Astrocyte (in vitro differentiated cells and primary cell): ENCODE measurements around the gene SPOCK1. TPM values are rescaled to one million over a fixed set of nuclear protein-coding genes. Genes with fewer than 3 reads are reported as not detected.
A peak's percentile ranks its signal among the peaks of the same experiment; 100 is the strongest.

Experiments used
- DNase-seq: peaks from one replicate; pipeline ENCODE4 v3.0.0-alpha.2; 2010; ENCODE audit warnings: low read depth
- FAIRE-seq: peaks from 2 replicates; lab custom pipeline; 2011; peaks lifted over from hg19 to GRCh38; lab: Jason Lieb, UNC
- H2AFZ ChIP-seq: 2 replicates; pipeline ENCODE4 v1.6.0; 2012; ENCODE audit warnings: low read depth, low read length, inconsistent platforms
- H3K27ac ChIP-seq: 2 replicates; pipeline ENCODE4 v1.5.1; 2011; ENCODE audit warnings: low read depth, low read length, inconsistent platforms
- H3K27me3 ChIP-seq: 2 replicates; pipeline ENCODE4 v1.6.0; 2011; ENCODE audit warnings: low read length, inconsistent platforms; ENCODE audit not compliant: insufficient read depth
- H3K36me3 ChIP-seq: 2 replicates; pipeline ENCODE4 v1.5.1; 2011; ENCODE audit warnings: low read length, inconsistent platforms; ENCODE audit not compliant: insufficient read depth
- H3K4me1 ChIP-seq: 2 replicates; pipeline ENCODE4 v1.5.1; 2011; ENCODE audit warnings: low read length, inconsistent platforms; ENCODE audit not compliant: insufficient read depth
- H3K4me2 ChIP-seq: 2 replicates; pipeline ENCODE4 v1.6.0; 2012; ENCODE audit warnings: low read length, inconsistent platforms
- H3K4me3 ChIP-seq: 2 replicates; pipeline ENCODE4 v1.5.1; 2011; ENCODE audit warnings: low read depth, mild to moderate bottlenecking, low read length, inconsistent platforms; ENCODE audit not compliant: insufficient read depth
- H3K79me2 ChIP-seq: 2 replicates; pipeline ENCODE4 v1.6.0; 2012; ENCODE audit warnings: mild to moderate bottlenecking, low read length, inconsistent platforms; ENCODE audit not compliant: insufficient read depth
- H3K9ac ChIP-seq: 2 replicates; pipeline ENCODE4 v1.6.0; 2012; ENCODE audit warnings: mild to moderate bottlenecking, low read length, inconsistent platforms
- H3K9me3 ChIP-seq: 2 replicates; pipeline ENCODE4 v1.5.1; 2012; ENCODE audit warnings: low read depth, mild to moderate bottlenecking, low read length, inconsistent platforms; ENCODE audit not compliant: insufficient read depth
- H4K20me1 ChIP-seq: 2 replicates; pipeline ENCODE4 v1.6.0; 2012; ENCODE audit warnings: low read length, inconsistent platforms; ENCODE audit not compliant: insufficient read depth
- H3K27ac Mint-ChIP-seq: one replicate; pipeline ENCODE4 v1.8.0; 2021; ENCODE audit warnings: mild to moderate bottlenecking, mixed read lengths; ENCODE audit not compliant: unreplicated experiment
- H3K27me3 Mint-ChIP-seq: one replicate; pipeline ENCODE4 v1.8.0; 2021; ENCODE audit warnings: low read depth, mixed read lengths; ENCODE audit not compliant: unreplicated experiment
- H3K36me3 Mint-ChIP-seq: one replicate; pipeline ENCODE4 v1.8.0; 2021; ENCODE audit warnings: low read depth, mixed read lengths; ENCODE audit not compliant: unreplicated experiment
- H3K4me1 Mint-ChIP-seq: one replicate; pipeline ENCODE4 v1.8.0; 2021; ENCODE audit warnings: low read depth, mixed read lengths; ENCODE audit not compliant: unreplicated experiment
- H3K4me3 Mint-ChIP-seq: one replicate; pipeline ENCODE4 v1.8.0; 2021; ENCODE audit warnings: mild to moderate bottlenecking, moderate library complexity, mixed read lengths; ENCODE audit not compliant: unreplicated experiment
- H3K9me3 Mint-ChIP-seq: one replicate; pipeline ENCODE4 v1.8.0; 2021; ENCODE audit warnings: mild to moderate bottlenecking, mixed read lengths; ENCODE audit not compliant: unreplicated experiment
- CTCF ChIP-seq: IDR thresholded peaks from 2 replicates; pipeline ENCODE4 v1.5.1; 2011; ENCODE audit warnings: low read depth, mild to moderate bottlenecking, inconsistent platforms, low read length, moderate library complexity; ENCODE audit not compliant: insufficient read depth
- EZH2 ChIP-seq: IDR thresholded peaks from 2 replicates; pipeline ENCODE4 v1.6.1; 2012; ENCODE audit warnings: mild to moderate bottlenecking, low read length, inconsistent platforms; ENCODE audit not compliant: insufficient read depth
- total RNA-seq: library from RNA; stranded (reverse); gene quantifications from 2 replicates; pipeline ENCODE4 v1.2.1, GENCODE V29; 2021

The SPOCK1 gene
- total RNA-seq, 1 donor from 2014 or later, result 53.5 TPM

- FAIRE-seq, result no peak
- TF ChIP-seq CTCF (no peak), EZH2 (no peak)
These were observed 416.2 kb downstream of the SPOCK1 start for GRCh38 chr5:137082951-137083350.

GRCh38 chr5:137078171-137078665 is 420.9 kb downstream of the SPOCK1 start:
- Histone ChIP-seq H4K20me1 (peaks cover 22% of the 10 kb centered on the region), H2AFZ (no peak overlapping the region), H3K79me2 (no peaks in the 10 kb centered on the region), H3K4me3 (no peak overlapping the region), H3K27ac (no peak overlapping the region), H3K36me3 (no peaks in the 10 kb centered on the region), H3K27me3 (peaks cover 3% of the 10 kb centered on the region), H3K4me1 (peaks cover 19% of the 10 kb centered on the region), H3K9ac (no peak overlapping the region), H3K4me2 (peak overlapping the region; percentile 41), H3K9me3 (no peaks in the 10 kb centered on the region)
- DNase-seq (peak; percentile 59), FAIRE-seq (no peak)
- Mint-ChIP-seq H3K36me3 (no peaks in the 10 kb centered on the region), H3K4me1 (peaks cover 7% of the 10 kb centered on the region), H3K27me3 (peaks cover 9% of the 10 kb centered on the region), H3K9me3 (no peaks in the 10 kb centered on the region), H3K27ac (no peak overlapping the region), H3K4me3 (no peak overlapping the region)
- no peak for TF ChIP-seq EZH2
- TF ChIP-seq CTCF, result no peak

More at GRCh38 chr5:137082951-137083350, 416.2 kb downstream of the SPOCK1 start:
- Mint-ChIP-seq H3K27me3 (peaks cover 32% of the 10 kb centered on the region), H3K27ac (no peak overlapping the region), H3K4me1 (peaks cover under 1% of the 10 kb centered on the region), H3K4me3 (no peak overlapping the region), H3K9me3 (no peaks in the 10 kb centered on the region), H3K36me3 (no peaks in the 10 kb centered on the region)
- H3K4me2 ChIP-seq, result no peak overlapping the region
- H2AFZ ChIP-seq, result no peak overlapping the region
- H3K27ac ChIP-seq, result no peak overlapping the region
- H3K4me3 ChIP-seq, result no peak overlapping the region
- peaks cover 3% of the 10 kb centered on the region for H3K27me3 ChIP-seq
- H4K20me1 ChIP-seq, result peaks cover 24% of the 10 kb centered on the region
- DNase-seq, result no peak
- H3K4me1 ChIP-seq, result peaks cover 12% of the 10 kb centered on the region
- H3K36me3 ChIP-seq, result no peaks in the 10 kb centered on the region
- H3K9me3 ChIP-seq, result no peaks in the 10 kb centered on the region
- no peaks in the 10 kb centered on the region for H3K79me2 ChIP-seq
- no peak overlapping the region for H3K9ac ChIP-seq

- H3K27ac Mint-ChIP-seq, result no peak overlapping the region
- Histone ChIP-seq H3K79me2 (no peaks in the 10 kb centered on the region), H3K9me3 (no peaks in the 10 kb centered on the region), H3K4me1 (peaks cover 30% of the 10 kb centered on the region), H3K4me3 (no peak overlapping the region), H3K27ac (no peak overlapping the region), H3K9ac (no peak overlapping the region), H4K20me1 (peaks cover 22% of the 10 kb centered on the region), H2AFZ (no peak overlapping the region), H3K27me3 (no peaks in the 10 kb centered on the region), H3K36me3 (no peaks in the 10 kb centered on the region), H3K4me2 (no peak overlapping the region)
- peaks cover 12% of the 10 kb centered on the region for H3K4me1 Mint-ChIP-seq
- FAIRE-seq, result no peak
- H3K4me3 Mint-ChIP-seq, result no peak overlapping the region
- no peak for DNase-seq
- peaks cover 2% of the 10 kb centered on the region for H3K36me3 Mint-ChIP-seq
- no peaks in the 10 kb centered on the region for H3K9me3 Mint-ChIP-seq
- peaks cover 3% of the 10 kb centered on the region for H3K27me3 Mint-ChIP-seq
- TF ChIP-seq EZH2 (no peak), CTCF (peak; percentile 47)
These were observed 423.8 kb downstream of the SPOCK1 start for GRCh38 chr5:137075163-137075970.
